SU-DHL-6 (cell line): Measurements from ENCODE around the gene PLIN3.
"Not testable (repeated sequence)": the region's sequence is repeated elsewhere in the genome, so short reads cannot be mapped to it uniquely, and the experiment has no call there.

Experiments
- H2AFZ ChIP-seq: fragments of 200-600 bp; sonication (generic); 2 replicates; pipeline ENCODE4 v1.6.1; 2014; ENCODE audit warnings: low read depth, mild to moderate bottlenecking, moderate library complexity, mixed read lengths, antibody characterized with exemption, low read length; ENCODE audit not compliant: severe bottlenecking
- H3F3A ChIP-seq: fragments of 200-600 bp; shearing (Covaris generic); 2 replicates; pipeline ENCODE4 v1.6.0; 2016; ENCODE audit warnings: antibody characterized with exemption, mild to moderate bottlenecking; ENCODE audit not compliant: insufficient read depth
- H3K27ac ChIP-seq: fragments of 200-600 bp; sonication (generic); 2 replicates; pipeline ENCODE4 v1.5.1; 2016; ENCODE audit warnings: low read depth, mild to moderate bottlenecking, low read length, moderate library complexity, mixed read lengths
- H3K27me3 ChIP-seq: fragments of 200-600 bp; sonication (generic), shearing (Covaris generic); 2 replicates; pipeline ENCODE4 v1.6.0; 2014; ENCODE audit warnings: mild to moderate bottlenecking, low read length
- H3K36me3 ChIP-seq: fragments of 200-600 bp; sonication (generic); 2 replicates; pipeline ENCODE4 v1.6.1; 2014; ENCODE audit warnings: mild to moderate bottlenecking, low read length, mixed read lengths
- H3K4me2 ChIP-seq: fragments of 300-600, 200-600 bp; shearing (Covaris generic), sonication (generic); 2 replicates; pipeline ENCODE4 v1.6.0; 2014; ENCODE audit warnings: low read length, low read depth, mild to moderate bottlenecking; ENCODE audit not compliant: poor library complexity, severe bottlenecking
- H3K4me3 ChIP-seq: fragments of 200-600 bp; sonication (generic); 2 replicates; pipeline ENCODE4 v1.5.1; 2014; ENCODE audit warnings: antibody characterized with exemption, low read length, mild to moderate bottlenecking, mixed read lengths; ENCODE audit not compliant: insufficient read depth, poor library complexity, severe bottlenecking
- H3K79me2 ChIP-seq: fragments of 200-600 bp; sonication (generic); 2 replicates; pipeline ENCODE4 v1.6.1; 2014; ENCODE audit warnings: mild to moderate bottlenecking, low read length, moderate library complexity; ENCODE audit not compliant: insufficient read depth
- H3K9ac ChIP-seq: fragments of 200-600 bp; sonication (generic); 2 replicates; pipeline ENCODE4 v1.7.0; 2014; ENCODE audit warnings: mild to moderate bottlenecking, low read length
- H3K9me2 ChIP-seq: fragments of 200-600 bp; sonication (generic); replicated peaks from 2 replicates; pipeline ENCODE4 v1.6.1; 2014; ENCODE audit warnings: low read length; ENCODE audit not compliant: insufficient read depth
- H3K9me3 ChIP-seq: fragments of 200-600 bp; sonication (generic); 2 replicates; pipeline ENCODE4 v1.6.1; 2014; ENCODE audit warnings: low read length, mixed read lengths; ENCODE audit not compliant: insufficient read depth
- H4K20me1 ChIP-seq: fragments of 200-600 bp; sonication (generic); 2 replicates; pipeline ENCODE4 v1.6.1; 2014; ENCODE audit warnings: low read depth, mild to moderate bottlenecking, antibody characterized with exemption, low read length, moderate library complexity, mixed read lengths
- CTCF ChIP-seq: fragments of 200-600 bp; sonication (generic); IDR thresholded peaks from one replicate; pipeline ENCODE4 v1.5.1; 2017; ENCODE audit warnings: antibody characterized with exemption, mild to moderate bottlenecking, low read length, moderate library complexity; ENCODE audit not compliant: insufficient read depth, poor library complexity, severe bottlenecking
- EZH2phosphoT487 ChIP-seq: fragments of 200-600 bp; sonication (generic), shearing (Covaris generic); conservative IDR thresholded peaks from 2 replicates; pipeline ENCODE4 v1.6.1; 2018; ENCODE audit warnings: mild to moderate bottlenecking, antibody characterized with exemption, low read length, moderate library complexity, mixed read lengths

PLIN3 gene

GRCh38 chr19:4904481-4904880 is 37.0 kb upstream of the PLIN3 start:
- Histone ChIP-seq H3K9me2 (no peaks in the 10 kb centered on the region), H3K27ac (no peak overlapping the region), H3F3A (peaks cover 15% of the 10 kb centered on the region), H3K9ac (no peak overlapping the region), H4K20me1 (no peaks in the 10 kb centered on the region), H3K4me2 (no peak overlapping the region), H3K36me3 (no peaks in the 10 kb centered on the region), H3K4me3 (no peak overlapping the region), H2AFZ (no peak overlapping the region), H3K9me3 (no peaks in the 10 kb centered on the region), H3K79me2 (no peaks in the 10 kb centered on the region), H3K27me3 (no peaks in the 10 kb centered on the region)
- no peak for TF ChIP-seq CTCF
- no peak for TF ChIP-seq EZH2phosphoT487

GRCh38 chr19:4902796-4903195 is 35.3 kb upstream of the PLIN3 start, which contains the start of gene ARRDC5:
TSS of gene ARRDC5 (minus strand) at chr19:4902896. CDS start at chr19:4902825, 71 bp downstream.
- no peak within 1 kb of the TSS for H3K27ac ChIP-seq
- no peaks in the 10 kb centered on the region for H4K20me1 ChIP-seq
- H3K79me2 ChIP-seq = no peaks in the 10 kb centered on the region
- H3F3A ChIP-seq = 0 out of 2 replicates have a peak, but pooled peaks cover 4% of the 10 kb centered on the region
- H3K9ac ChIP-seq = no peak within 1 kb of the TSS
- TF ChIP-seq CTCF (no peak), EZH2phosphoT487 (no peak)
- H3K4me2 ChIP-seq = no peak within 1 kb of the TSS
- H3K4me3 ChIP-seq = no peak within 1 kb of the TSS
- H3K9me3 ChIP-seq = no peaks in the 10 kb centered on the region
- no peaks in the 10 kb centered on the region for H3K9me2 ChIP-seq
- no peak within 1 kb of the TSS for H2AFZ ChIP-seq
- no peaks in the 10 kb centered on the region for H3K27me3 ChIP-seq
- H3K36me3 ChIP-seq = no peaks in the 10 kb centered on the region

- not testable (repeated sequence) for H3K9ac ChIP-seq, H3K27ac ChIP-seq
These were observed 33.4 kb upstream of the PLIN3 start for GRCh38 chr19:4900879-4901278.

GRCh38 chr19:4897146-4897545 is 29.7 kb upstream of the PLIN3 start:
- Histone ChIP-seq H3K4me3 (no peak overlapping the region), H3K27ac (no peak overlapping the region), H3K9me2 (no peaks in the 10 kb centered on the region), H3K9me3 (no peaks in the 10 kb centered on the region), H2AFZ (no peak overlapping the region), H3K36me3 (no peaks in the 10 kb centered on the region), H3K9ac (no peak overlapping the region), H3K79me2 (no peaks in the 10 kb centered on the region), H3K27me3 (no peaks in the 10 kb centered on the region), H3F3A (no peaks in the 10 kb centered on the region), H4K20me1 (no peaks in the 10 kb centered on the region), H3K4me2 (no peak overlapping the region)
- TF ChIP-seq CTCF = no peak
- TF ChIP-seq EZH2phosphoT487 = no peak

More at GRCh38 chr19:4900879-4901278, 33.4 kb upstream of the PLIN3 start:
- H3K36me3 ChIP-seq, H3K9me3 ChIP-seq, H3K79me2 ChIP-seq, H3K9me2 ChIP-seq, H3K27me3 ChIP-seq, H3K4me3 ChIP-seq, H3F3A ChIP-seq, H4K20me1 ChIP-seq, H3K4me2 ChIP-seq, H2AFZ ChIP-seq: not testable (repeated sequence)
